Trophoblast cell (in vitro differentiated cells and primary cell): ENCODE data around the gene PCNX1.
"Not testable (repeated sequence)": the region's sequence is repeated elsewhere in the genome, so short reads cannot be mapped to it uniquely, and the experiment has no call there.

ENCODE experiments used
- DNase-seq, 2 donors: peaks; one replicate each; pipeline ENCODE4 v3.0.0-alpha.2; 2016
- H2AFZ ChIP-seq: 2 replicates; pipeline ENCODE4 v1.6.1; 2013; ENCODE audit warnings: low read length, moderate library complexity, mild to moderate bottlenecking; ENCODE audit not compliant: insufficient read depth, poor library complexity
- H2AK5ac ChIP-seq: 2 replicates; pipeline ENCODE4 v1.6.1; 2013; ENCODE audit warnings: mild to moderate bottlenecking, low read length
- H2BK120ac ChIP-seq: 2 replicates; pipeline ENCODE4 v1.6.1; 2013; ENCODE audit warnings: low read length, mild to moderate bottlenecking, moderate library complexity; ENCODE audit not compliant: insufficient read depth, poor library complexity
- H2BK12ac ChIP-seq: 2 replicates; pipeline ENCODE4 v1.6.1; 2013; ENCODE audit warnings: mild to moderate bottlenecking, low read length, moderate library complexity
- H2BK5ac ChIP-seq: 2 replicates; pipeline ENCODE4 v1.6.1; 2013; ENCODE audit warnings: low read length, low read depth, moderate library complexity, mild to moderate bottlenecking; ENCODE audit not compliant: poor library complexity
- H3K14ac ChIP-seq: 2 replicates; pipeline ENCODE4 v1.6.1; 2013; ENCODE audit warnings: mild to moderate bottlenecking, low read length
- H3K18ac ChIP-seq: 2 replicates; pipeline ENCODE4 v1.6.1; 2013; ENCODE audit warnings: mild to moderate bottlenecking, low read length
- H3K23ac ChIP-seq: 2 replicates; pipeline ENCODE4 v1.6.1; 2013; ENCODE audit warnings: low read length
- H3K27ac ChIP-seq: 2 replicates; pipeline ENCODE4 v1.5.1; 2013; ENCODE audit warnings: low read depth, mild to moderate bottlenecking, inconsistent platforms, low read length, moderate library complexity
- H3K27me3 ChIP-seq: 2 replicates; pipeline ENCODE4 v1.6.1; 2013; ENCODE audit warnings: inconsistent platforms, mild to moderate bottlenecking, low read length, moderate library complexity; ENCODE audit not compliant: insufficient read depth
- H3K36me3 ChIP-seq, 2 experiments: 1 replicate in 1 of 2; 2 replicates in 1 of 2; pipeline ENCODE4 v1.6.1; 2013; ENCODE audit warnings: low read length in 2 of 2, mild to moderate bottlenecking in 2 of 2, moderate library complexity in 1 of 2; ENCODE audit not compliant: insufficient read depth in 2 of 2, control insufficient read depth in 1 of 2
- H3K4ac ChIP-seq: 2 replicates; pipeline ENCODE4 v1.6.1; 2013; ENCODE audit warnings: low read depth, mild to moderate bottlenecking, low read length, moderate library complexity
- H3K4me1 ChIP-seq, 2 experiments: 1 replicate in 1 of 2; 2 replicates in 1 of 2; pipeline ENCODE4 v1.6.1; 2013; ENCODE audit warnings: low read length in 2 of 2, mild to moderate bottlenecking in 2 of 2, moderate library complexity in 1 of 2; ENCODE audit not compliant: insufficient read depth in 2 of 2, control insufficient read depth in 1 of 2
- H3K4me2 ChIP-seq: 2 replicates; pipeline ENCODE4 v1.6.1; 2013; ENCODE audit warnings: inconsistent platforms, mild to moderate bottlenecking, low read length, moderate library complexity
- H3K4me3 ChIP-seq: 2 replicates; pipeline ENCODE4 v1.5.1; 2013; ENCODE audit warnings: mild to moderate bottlenecking, low read depth, low read length, inconsistent platforms
- H3K79me1 ChIP-seq: one replicate; pipeline ENCODE4 v1.6.1; 2013; ENCODE audit warnings: low read length
- H3K79me2 ChIP-seq: 2 replicates; pipeline ENCODE4 v1.6.1; 2013; ENCODE audit warnings: low read length, mild to moderate bottlenecking; ENCODE audit not compliant: control insufficient read depth, insufficient read depth, poor library complexity
- H3K9ac ChIP-seq: 2 replicates; pipeline ENCODE4 v1.6.1; 2013; ENCODE audit warnings: mild to moderate bottlenecking, low read length
- H3K9me3 ChIP-seq: 2 replicates; pipeline ENCODE4 v1.6.1; 2013; ENCODE audit warnings: low read depth, mild to moderate bottlenecking, control low read depth, inconsistent platforms, low read length; ENCODE audit not compliant: insufficient read depth
- H4K12ac ChIP-seq: 2 replicates; pipeline ENCODE4 v1.6.1; 2013; ENCODE audit warnings: low read depth, mild to moderate bottlenecking, low read length, moderate library complexity
- H4K8ac ChIP-seq: 2 replicates; pipeline ENCODE4 v1.6.1; 2013; ENCODE audit warnings: low read depth, mild to moderate bottlenecking, low read length, moderate library complexity
- H4K91ac ChIP-seq: one replicate; pipeline ENCODE4 v1.6.1; 2013; ENCODE audit warnings: low read depth, mild to moderate bottlenecking, low read length, moderate library complexity
- whole genome bisulfite sequencing: extraction: QIAGEN DNeasy Blood & Tissue Kit; methylation state at CpG from one replicate; pipeline ENCODE4 v1.1.7; 2013; ENCODE audit warnings: missing lambda C conversion rate; ENCODE audit not compliant: insufficient read length, insufficient coverage; ENCODE audit errors: extremely low coverage; 5-methylcytosine and 5-hydroxymethylcytosine counted together

Gene PCNX1

DNA sequence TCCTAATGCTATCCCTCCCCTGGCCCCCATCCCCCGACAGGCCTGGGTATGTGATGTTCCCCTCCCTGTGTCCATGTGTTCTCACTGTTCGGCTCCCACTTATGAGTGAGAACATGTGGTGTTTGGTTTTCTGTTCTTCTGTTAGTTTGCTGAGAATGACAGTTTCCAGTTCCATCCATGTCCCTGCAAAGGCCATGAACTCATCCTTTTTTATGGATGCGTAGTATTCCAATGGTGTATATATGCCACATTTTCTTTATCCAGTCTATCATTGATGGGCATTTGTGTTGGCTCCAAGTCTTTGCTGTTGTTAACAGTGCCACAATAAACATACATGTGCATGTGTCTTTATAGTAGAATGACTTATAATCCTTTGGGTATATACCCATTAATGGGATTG lies 157.5 kb downstream of the PCNX1 start:
- H3K9ac ChIP-seq, H3K14ac ChIP-seq, H2AFZ ChIP-seq, H3K23ac ChIP-seq, H3K9me3 ChIP-seq, H3K4ac ChIP-seq, H3K18ac ChIP-seq, H2BK5ac ChIP-seq, H3K27ac ChIP-seq, H3K79me2 ChIP-seq, H2BK120ac ChIP-seq, H3K79me1 ChIP-seq, H4K8ac ChIP-seq, H3K4me2 ChIP-seq, H3K4me3 ChIP-seq, H2AK5ac ChIP-seq, H3K27me3 ChIP-seq, H4K91ac ChIP-seq, H3K4me1 ChIP-seq, DNase-seq, H2BK12ac ChIP-seq, H4K12ac ChIP-seq: not testable (repeated sequence)
- no CpG with 5 or more reads among the region's 3 CpGs for WGBS
- H3K36me3 ChIP-seq, result peaks cover 1 to 18% of the 10 kb centered on the region in 2 experiments

- Histone ChIP-seq H2BK120ac (no peak overlapping the region), H3K27me3 (no peaks in the 10 kb centered on the region), H4K12ac (no peak overlapping the region), H3K9ac (no peak overlapping the region), H3K4ac (no peak overlapping the region), H3K9me3 (peaks cover 2% of the 10 kb centered on the region), H3K23ac (no peak overlapping the region), H3K27ac (no peak overlapping the region), H3K4me1 (peaks cover 0 to 2% of the 10 kb centered on the region in 2 experiments), H3K14ac (no peak overlapping the region), H3K18ac (no peak overlapping the region), H2AFZ (no peak overlapping the region), H2BK12ac (no peak overlapping the region), H3K4me2 (no peak overlapping the region), H3K36me3 (peaks cover 6 to 19% of the 10 kb centered on the region in 2 experiments), H3K79me2 (no peaks in the 10 kb centered on the region), H4K91ac (no peak overlapping the region), H3K4me3 (no peak overlapping the region), H4K8ac (no peak overlapping the region), H2AK5ac (no peak overlapping the region), H2BK5ac (no peak overlapping the region), H3K79me1 (no peaks in the 10 kb centered on the region)
- no peak for DNase-seq
- no CpG with 5 or more reads among the region's 1 CpG for WGBS
Measured at GRCh38 chr14:71070169-71070568, 162.9 kb downstream of the PCNX1 start.

GRCh38 chr14:71071042-71071441 lies 163.8 kb downstream of the PCNX1 start:
- Histone ChIP-seq H3K4me2 (no peak overlapping the region), H3K27me3 (no peaks in the 10 kb centered on the region), H2BK5ac (no peak overlapping the region), H4K12ac (no peak overlapping the region), H3K27ac (no peak overlapping the region), H3K4ac (no peak overlapping the region), H3K23ac (no peak overlapping the region), H3K9ac (no peak overlapping the region), H2BK120ac (no peak overlapping the region), H3K79me1 (peaks cover under 1% of the 10 kb centered on the region), H2AK5ac (no peak overlapping the region), H3K36me3 (peaks cover 9 to 19% of the 10 kb centered on the region in 2 experiments), H3K79me2 (no peaks in the 10 kb centered on the region), H4K91ac (no peak overlapping the region), H3K9me3 (peaks cover 2% of the 10 kb centered on the region), H3K4me3 (no peak overlapping the region), H3K18ac (no peak overlapping the region), H2BK12ac (no peak overlapping the region), H4K8ac (no peak overlapping the region), H3K14ac (no peak overlapping the region), H2AFZ (no peak overlapping the region), H3K4me1 (peaks cover 0 to 2% of the 10 kb centered on the region in 2 experiments)
- WGBS, result no CpG with 5 or more reads among the region's 1 CpG
- DNase-seq, result no peak

- peak overlapping the region; percentile 19 for H2BK5ac ChIP-seq
- H3K27ac ChIP-seq, result no peak overlapping the region
- H3K79me1 ChIP-seq, result peaks cover 4% of the 10 kb centered on the region
- peak overlapping the region; percentile 27 for H4K91ac ChIP-seq
- H3K9ac ChIP-seq, result no peak overlapping the region
- no peaks in the 10 kb centered on the region for H3K79me2 ChIP-seq
- no peak overlapping the region for H3K23ac ChIP-seq
- no peak overlapping the region for H3K18ac ChIP-seq
- H3K4me3 ChIP-seq, result no peak overlapping the region
- H2BK120ac ChIP-seq, result no peak overlapping the region
- H3K4ac ChIP-seq, result no peak overlapping the region
- peaks cover 12 to 30% of the 10 kb centered on the region in 2 experiments for H3K36me3 ChIP-seq
- no peak overlapping the region for H2AK5ac ChIP-seq
- no peak overlapping the region for H4K12ac ChIP-seq
- H3K4me1 ChIP-seq, result peaks cover 0 to 2% of the 10 kb centered on the region in 2 experiments
- H4K8ac ChIP-seq, result peak overlapping the region; percentile 16
- H3K4me2 ChIP-seq, result no peak overlapping the region
- no peak overlapping the region for H2AFZ ChIP-seq
- H3K9me3 ChIP-seq, result peaks cover 2% of the 10 kb centered on the region
- H2BK12ac ChIP-seq, result no peak overlapping the region
- no peaks in the 10 kb centered on the region for H3K27me3 ChIP-seq
- no peak overlapping the region for H3K14ac ChIP-seq
- WGBS, result no CpG with 5 or more reads among the region's 1 CpG
- no peak for DNase-seq
Measured at GRCh38 chr14:71076462-71077092, 169.3 kb downstream of the PCNX1 start.
